ENCODE data around the gene PACC1. TPM values are rescaled to one million over a fixed set of nuclear protein-coding genes. Genes with fewer than 3 reads are reported as not detected.

The PACC1 gene
- total and polyA plus RNA-seq, 10 donors, result 6.5 to 12.8 (median 8.5) TPM

DNA sequence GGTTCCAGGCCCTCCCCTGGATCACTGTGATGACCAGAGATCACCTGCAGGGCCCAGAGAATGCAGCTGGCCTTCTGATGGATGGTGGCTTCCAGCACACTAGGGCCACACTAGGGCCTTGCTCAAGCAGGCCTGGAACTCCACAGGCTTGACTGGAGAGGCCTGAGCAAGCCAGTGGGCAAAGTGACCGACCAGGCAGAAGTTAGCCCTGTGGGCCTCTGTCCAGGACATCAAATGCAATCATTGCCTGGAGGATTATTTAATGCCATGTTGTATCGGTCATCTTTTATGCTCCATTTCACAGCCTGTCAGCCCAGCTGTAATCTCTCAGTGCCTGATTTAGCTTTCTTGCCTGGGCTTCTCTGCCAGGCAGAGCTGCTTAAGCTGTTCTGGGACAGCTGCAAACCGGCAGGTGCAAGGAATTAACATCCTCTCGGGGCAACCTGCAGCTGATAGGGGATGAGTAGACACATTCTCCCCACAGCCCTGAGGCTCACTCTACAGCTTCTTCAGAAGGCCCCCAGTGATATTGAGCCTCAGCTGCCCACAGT, 35.7 kb upstream of the PACC1 start:
- H3K9me3 ChIP-seq, result no peaks in the 10 kb centered on the region
- intact Hi-C loops (cut with DNase I; ENCODE audit: low total_unique reads), result loop anchor here (10.0 kb wide), 1 partner anchor 136 kb away; no protein-coding TSS in a partner anchor
- peaks cover 0 to 21% (median 2%) of the 10 kb centered on the region in 6 donors for H3K4me1 ChIP-seq
- no peaks in the 10 kb centered on the region for H3K27me3 ChIP-seq (replicated peaks in 1 of 7)
- DNase-seq, result peak; percentile 53
- H3K4me3 ChIP-seq, result no peak overlapping the region
- no peak overlapping the region for H3K27ac ChIP-seq
- peaks cover 0 to 21% (median 4%) of the 10 kb centered on the region in 6 donors for H3K36me3 ChIP-seq
- WGBS, 5 donors, result 84 to 94% (median 90%) methylated on average over 4 of the region's 4 CpGs
- TF ChIP-seq POLR2A (IDR thresholded peaks at IDR 0.05) (no peak), POLR2AphosphoS5 (IDR thresholded peaks at IDR 0.05) (no peak)
- TF ChIP-seq, protein P1, sequence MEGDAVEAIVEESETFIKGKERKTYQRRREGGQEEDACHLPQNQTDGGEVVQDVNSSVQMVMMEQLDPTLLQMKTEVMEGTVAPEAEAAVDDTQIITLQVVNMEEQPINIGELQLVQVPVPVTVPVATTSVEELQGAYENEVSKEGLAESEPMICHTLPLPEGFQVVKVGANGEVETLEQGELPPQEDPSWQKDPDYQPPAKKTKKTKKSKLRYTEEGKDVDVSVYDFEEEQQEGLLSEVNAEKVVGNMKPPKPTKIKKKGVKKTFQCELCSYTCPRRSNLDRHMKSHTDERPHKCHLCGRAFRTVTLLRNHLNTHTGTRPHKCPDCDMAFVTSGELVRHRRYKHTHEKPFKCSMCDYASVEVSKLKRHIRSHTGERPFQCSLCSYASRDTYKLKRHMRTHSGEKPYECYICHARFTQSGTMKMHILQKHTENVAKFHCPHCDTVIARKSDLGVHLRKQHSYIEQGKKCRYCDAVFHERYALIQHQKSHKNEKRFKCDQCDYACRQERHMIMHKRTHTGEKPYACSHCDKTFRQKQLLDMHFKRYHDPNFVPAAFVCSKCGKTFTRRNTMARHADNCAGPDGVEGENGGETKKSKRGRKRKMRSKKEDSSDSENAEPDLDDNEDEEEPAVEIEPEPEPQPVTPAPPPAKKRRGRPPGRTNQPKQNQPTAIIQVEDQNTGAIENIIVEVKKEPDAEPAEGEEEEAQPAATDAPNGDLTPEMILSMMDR (IDR thresholded peaks at IDR 0.05 in 8 of 11, conservative IDR thresholded peaks at IDR 0.05 in 3 of 11), result no peak

DNA sequence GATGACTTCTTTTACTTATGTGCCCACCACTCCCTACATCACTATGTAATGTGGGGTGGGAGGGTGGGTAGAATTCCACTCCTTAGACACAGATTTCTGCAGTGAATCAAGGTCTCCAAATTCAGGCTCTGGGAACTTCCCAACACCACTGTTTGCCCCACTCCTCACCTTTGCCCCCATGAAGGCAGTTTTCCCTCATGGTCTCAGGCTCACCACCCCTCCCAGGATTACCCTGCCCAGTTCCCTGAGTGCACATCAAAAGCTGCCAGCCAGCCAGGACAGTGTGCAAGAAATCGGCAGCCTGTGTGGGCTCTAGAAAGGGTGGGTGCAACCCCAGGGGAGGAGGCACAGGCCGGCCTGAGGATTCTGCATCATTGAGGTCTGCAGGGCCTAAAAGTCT, 32.8 kb upstream of the PACC1 start:
- no peak for TF ChIP-seq POLR2AphosphoS5 (IDR thresholded peaks at IDR 0.05)
- no peak for TF ChIP-seq POLR2A (IDR thresholded peaks at IDR 0.05)
- TF ChIP-seq, protein P1 (IDR thresholded peaks at IDR 0.05 in 8 of 11, conservative IDR thresholded peaks at IDR 0.05 in 3 of 11), result no peak
- no peaks in the 10 kb centered on the region for H3K27me3 ChIP-seq (replicated peaks in 1 of 7)
- 83 to 100% (median 87%) methylated on average over 2 of the region's 2 CpGs for WGBS, 5 donors
- peaks cover 0 to 50% (median 7%) of the 10 kb centered on the region in 6 donors for H3K36me3 ChIP-seq
- intact Hi-C loops (cut with DNase I; ENCODE audit: low total_unique reads), result no loop called here
- peak; percentile 48 for DNase-seq
- H3K9me3 ChIP-seq, result no peaks in the 10 kb centered on the region
- no peak overlapping the region for H3K27ac ChIP-seq
- H3K4me3 ChIP-seq, result no peak overlapping the region
- H3K4me1 ChIP-seq, result peaks cover 0 to 2% (median 0%) of the 10 kb centered on the region in 6 donors

DNA sequence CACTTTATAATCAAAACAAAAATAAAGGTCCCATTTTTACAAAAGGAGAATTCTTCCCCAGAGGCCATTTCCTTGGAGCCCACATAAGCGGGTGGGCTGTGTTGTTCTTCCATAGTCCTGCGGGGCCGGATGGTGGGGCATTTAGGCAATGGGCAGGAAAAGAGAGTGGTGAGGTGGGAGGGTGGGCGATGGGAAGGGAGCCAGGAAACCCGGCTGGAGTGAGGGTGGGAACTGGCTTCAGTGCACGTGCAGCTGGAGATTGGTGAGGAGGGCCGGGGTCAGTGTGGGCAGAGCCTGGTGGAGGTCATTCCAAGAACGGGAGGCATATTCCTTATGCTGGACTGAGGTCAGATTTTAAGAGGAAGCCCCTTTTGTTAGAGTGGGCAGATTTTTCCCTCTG, 31.6 kb upstream of the PACC1 start:
- no peaks in the 10 kb centered on the region for H3K27me3 ChIP-seq (replicated peaks in 1 of 7)
- no peak for TF ChIP-seq POLR2A (IDR thresholded peaks at IDR 0.05)
- TF ChIP-seq, protein P1 (IDR thresholded peaks at IDR 0.05 in 8 of 11, conservative IDR thresholded peaks at IDR 0.05 in 3 of 11), result no peak
- no peak for TF ChIP-seq POLR2AphosphoS5 (IDR thresholded peaks at IDR 0.05)
- 85 to 94% (median 86%) methylated on average over 8 of the region's 8 CpGs for WGBS, 5 donors
- H3K4me1 ChIP-seq, result no peaks in the 10 kb centered on the region
- DNase-seq, result peak; percentile 54
- intact Hi-C loops (cut with DNase I; ENCODE audit: low total_unique reads), result no loop called here
- peaks cover 0 to 53% (median 7%) of the 10 kb centered on the region in 6 donors for H3K36me3 ChIP-seq
- H3K27ac ChIP-seq, result no peak overlapping the region
- no peak overlapping the region for H3K4me3 ChIP-seq
- H3K9me3 ChIP-seq, result no peaks in the 10 kb centered on the region

DNA sequence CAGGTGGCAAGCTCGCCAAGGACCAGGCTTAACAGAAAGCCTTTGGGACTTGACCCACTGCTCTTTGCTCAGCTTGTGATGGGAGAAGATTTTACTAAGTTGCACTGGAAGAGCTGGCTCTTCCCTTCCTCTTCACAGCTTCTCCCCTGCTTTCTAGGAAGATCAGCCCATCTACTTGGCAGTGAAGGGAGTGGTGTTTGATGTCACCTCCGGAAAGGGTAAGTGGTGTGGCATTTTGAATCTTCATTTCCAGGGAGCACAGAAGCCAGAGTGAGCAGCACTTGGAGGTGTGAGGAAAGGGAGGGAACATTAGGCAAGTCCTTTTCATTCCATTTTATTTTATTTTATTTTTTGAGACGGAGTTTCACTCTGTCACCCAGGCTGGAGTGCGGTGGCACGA, 27.7 kb upstream of the PACC1 start:
- Histone ChIP-seq H3K4me1 (no peaks in the 10 kb centered on the region), H3K36me3 (peaks cover 0 to 52% (median 7%) of the 10 kb centered on the region in 6 donors), H3K9me3 (no peaks in the 10 kb centered on the region), H3K27me3 (replicated peaks in 1 of 7) (no peaks in the 10 kb centered on the region), H3K27ac (no peak overlapping the region), H3K4me3 (no peak overlapping the region)
- TF ChIP-seq POLR2AphosphoS5 (IDR thresholded peaks at IDR 0.05) (no peak), POLR2A (IDR thresholded peaks at IDR 0.05) (no peak)
- TF ChIP-seq, protein P1 (IDR thresholded peaks at IDR 0.05 in 8 of 11, conservative IDR thresholded peaks at IDR 0.05 in 3 of 11), result no peak
- intact Hi-C loops (cut with DNase I; ENCODE audit: low total_unique reads), result no loop called here
- DNase-seq, result no peak
- 92 to 97% (median 96%) methylated on average over 5 of the region's 5 CpGs for WGBS, 5 donors
